Measurements from ENCODE around the gene SP2.

SP2 gene

DNA sequence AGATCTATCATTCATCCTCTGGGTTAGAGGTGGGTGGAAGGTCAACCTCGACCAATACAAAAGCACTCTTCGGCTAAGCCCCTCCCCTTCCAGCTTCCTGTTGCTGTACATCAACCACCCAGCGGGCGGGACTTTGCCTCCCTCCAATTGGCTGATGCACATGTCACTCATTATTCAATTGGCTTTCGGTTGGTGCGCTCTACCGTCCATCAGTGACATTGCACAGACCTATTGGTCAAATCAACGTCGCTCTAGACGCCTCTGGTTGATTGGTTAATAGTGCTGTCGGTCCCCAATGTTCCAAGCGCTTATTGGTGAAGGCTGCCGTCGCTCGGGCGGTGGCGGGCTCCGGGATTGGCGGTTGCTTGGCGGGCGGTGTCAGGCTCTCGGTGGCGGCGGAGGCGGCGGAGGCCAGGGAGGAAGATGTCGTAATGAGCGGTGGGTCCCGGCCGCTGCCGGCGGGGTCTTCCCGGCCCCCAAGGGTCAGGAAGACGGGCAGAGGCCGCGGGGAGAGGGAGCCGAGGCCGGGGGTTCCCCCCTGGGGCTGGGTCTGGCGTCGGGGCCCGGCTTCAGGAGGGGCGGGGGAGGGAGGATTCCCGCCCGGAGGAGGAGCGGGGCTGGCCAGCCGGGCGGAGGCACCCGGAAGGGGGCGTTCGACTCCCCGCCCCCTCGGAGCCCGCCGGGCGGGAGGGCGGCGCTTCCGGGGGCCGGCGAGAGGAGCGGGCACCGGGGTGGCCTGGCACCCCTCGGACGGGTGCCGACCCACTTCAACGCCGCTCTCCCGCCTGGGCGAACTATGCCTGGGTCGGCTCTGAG lies at the start of gene SP2:
Gene SP2 (plus strand): TSS at position 381 of the 816 bp plus-strand sequence. CDS start 51 bp downstream, at position 432.
- peaks cover 13% of the 10 kb centered on the region for H3K4me1 ChIP-seq (ENCODE audit: control insufficient read depth, insufficient read depth, low read length)
- H3K4me3 ChIP-seq (ENCODE audit: low read depth, low read length) = peak within 1 kb of the TSS; percentile 90
- peak within 1 kb of the TSS; percentile 90 for H3K9ac ChIP-seq (ENCODE audit: low read depth, low read length)
- no peaks in the 10 kb centered on the region for H3K9me3 ChIP-seq (ENCODE audit: control insufficient read depth, insufficient read depth, low read length)
- no peaks in the 10 kb centered on the region for H3K36me3 ChIP-seq (ENCODE audit: control insufficient read depth, insufficient read depth, low read length)
- H3K27me3 ChIP-seq (ENCODE audit: control insufficient read depth, insufficient read depth, low read length) = no peaks in the 10 kb centered on the region

DNA sequence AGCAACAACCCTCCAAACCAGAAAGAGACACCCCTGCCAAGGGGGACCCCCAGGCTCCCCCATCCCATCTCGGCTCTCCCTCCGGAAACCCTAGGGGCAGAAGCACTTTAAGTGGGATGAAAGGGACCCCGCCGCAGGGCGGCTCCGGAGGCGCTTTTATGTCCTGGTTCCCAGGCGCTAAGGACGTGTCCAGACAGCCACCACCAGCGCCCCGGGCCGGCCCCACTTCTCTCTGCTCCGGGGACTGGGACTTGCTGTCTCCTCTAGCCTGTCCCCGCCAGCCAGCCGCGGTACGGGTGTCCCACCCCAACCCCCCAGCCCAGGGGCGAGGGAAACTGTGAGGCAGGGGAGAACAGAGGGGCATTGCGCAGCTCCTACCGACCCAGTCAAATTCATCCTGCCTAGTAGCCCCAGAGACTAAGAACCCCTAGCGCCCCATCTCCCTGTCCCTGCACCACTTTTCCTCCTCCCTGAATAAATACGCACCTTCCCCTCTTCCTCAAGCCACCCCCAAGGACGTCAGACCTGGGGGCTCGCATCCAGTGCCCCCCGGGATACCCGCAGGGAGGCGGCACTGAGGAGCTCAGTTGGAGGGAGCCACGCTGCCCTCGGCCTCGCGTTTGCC lies 49.2 kb upstream of the SP2 start:
- H3K9ac ChIP-seq (ENCODE audit: low read depth, low read length) = no peak overlapping the region

DNA sequence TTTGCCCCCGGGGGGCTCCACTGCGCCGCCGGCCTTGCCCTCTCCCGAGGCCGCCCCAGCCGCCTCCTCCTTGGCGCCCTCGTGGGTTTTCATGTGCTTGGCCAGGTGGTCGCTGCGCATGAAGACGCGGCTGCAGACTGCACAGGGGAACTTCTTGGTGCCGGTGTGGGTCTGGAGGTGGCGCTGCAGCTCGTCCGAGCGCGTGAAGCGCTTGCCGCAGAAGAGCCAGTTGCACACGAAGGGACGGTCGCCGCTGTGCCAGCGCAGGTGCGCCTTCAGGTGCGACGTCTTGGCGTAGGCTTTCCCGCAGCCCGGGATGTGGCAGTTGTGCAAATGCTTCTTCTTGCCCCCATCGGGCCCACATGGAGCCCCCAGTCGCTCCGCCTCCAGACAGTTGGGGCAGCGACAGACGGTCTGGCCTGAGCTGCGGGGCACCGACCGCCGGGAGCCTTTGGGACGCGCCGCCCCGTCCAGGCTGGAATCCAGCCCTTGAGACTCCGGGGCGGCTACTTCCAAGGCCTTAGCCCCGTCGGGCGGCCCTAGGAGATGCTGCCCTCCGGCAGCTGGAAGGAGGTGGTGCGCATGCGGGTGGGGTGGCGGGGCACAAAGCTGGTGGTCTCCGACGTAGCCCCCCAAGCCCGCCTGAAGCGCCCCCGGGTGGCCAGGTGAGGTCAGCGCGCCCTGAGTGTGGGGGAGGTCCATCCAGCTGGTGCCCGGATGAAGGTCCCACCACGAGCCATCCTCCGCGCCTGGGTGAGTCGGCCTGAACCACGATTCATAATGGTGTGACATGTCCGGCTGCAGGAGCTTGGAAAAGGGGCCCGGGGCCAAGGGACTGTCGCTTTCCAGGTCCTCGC lies 48.5 kb upstream of the SP2 start:
- peaks cover 75% of the 10 kb centered on the region for H3K27me3 ChIP-seq (ENCODE audit: control insufficient read depth, insufficient read depth, low read length)
- H3K36me3 ChIP-seq (ENCODE audit: control insufficient read depth, insufficient read depth, low read length) = no peaks in the 10 kb centered on the region

More for the DNA sequence above, 49.2 kb upstream of the SP2 start:
- H3K36me3 ChIP-seq (ENCODE audit: control insufficient read depth, insufficient read depth, low read length) = no peaks in the 10 kb centered on the region
- peaks cover 67% of the 10 kb centered on the region for H3K27me3 ChIP-seq (ENCODE audit: control insufficient read depth, insufficient read depth, low read length)
- H3K4me1 ChIP-seq (ENCODE audit: control insufficient read depth, insufficient read depth, low read length) = peaks cover 16% of the 10 kb centered on the region
- no peaks in the 10 kb centered on the region for H3K9me3 ChIP-seq (ENCODE audit: control insufficient read depth, insufficient read depth, low read length)
- peak overlapping the region; percentile 61 for H3K4me3 ChIP-seq (ENCODE audit: low read depth, low read length)

DNA sequence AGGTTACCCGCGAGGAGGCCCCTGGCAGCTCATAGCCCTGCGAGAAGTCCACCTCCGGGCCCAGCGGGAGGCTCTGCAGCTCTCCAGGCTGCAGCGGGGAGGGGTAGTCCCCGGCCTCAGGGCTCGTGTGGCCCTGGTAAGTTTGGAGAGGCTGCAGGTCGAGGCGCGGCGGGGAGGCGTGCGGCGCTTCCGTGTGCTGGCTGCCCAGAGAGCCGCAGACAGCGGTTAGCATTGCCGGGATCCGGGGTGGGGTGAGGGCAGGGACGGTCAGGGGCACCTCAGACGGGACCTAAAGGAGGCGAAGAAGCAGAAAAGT lies 47.9 kb upstream of the SP2 start:
- peaks cover 81% of the 10 kb centered on the region for H3K27me3 ChIP-seq (ENCODE audit: control insufficient read depth, insufficient read depth, low read length)
- peak overlapping the region; percentile 61 for H3K4me3 ChIP-seq (ENCODE audit: low read depth, low read length)
- H3K9me3 ChIP-seq (ENCODE audit: control insufficient read depth, insufficient read depth, low read length) = no peaks in the 10 kb centered on the region
- peaks cover 20% of the 10 kb centered on the region for H3K4me1 ChIP-seq (ENCODE audit: control insufficient read depth, insufficient read depth, low read length)
- H3K36me3 ChIP-seq (ENCODE audit: control insufficient read depth, insufficient read depth, low read length) = no peaks in the 10 kb centered on the region
- no peak overlapping the region for H3K9ac ChIP-seq (ENCODE audit: low read depth, low read length)

More for the DNA sequence above, 48.5 kb upstream of the SP2 start:
- H3K9me3 ChIP-seq (ENCODE audit: control insufficient read depth, insufficient read depth, low read length) = no peaks in the 10 kb centered on the region
- peak overlapping the region; percentile 61 for H3K4me3 ChIP-seq (ENCODE audit: low read depth, low read length)
- H3K9ac ChIP-seq (ENCODE audit: low read depth, low read length) = no peak overlapping the region
- H3K4me1 ChIP-seq (ENCODE audit: control insufficient read depth, insufficient read depth, low read length) = peaks cover 20% of the 10 kb centered on the region

DNA sequence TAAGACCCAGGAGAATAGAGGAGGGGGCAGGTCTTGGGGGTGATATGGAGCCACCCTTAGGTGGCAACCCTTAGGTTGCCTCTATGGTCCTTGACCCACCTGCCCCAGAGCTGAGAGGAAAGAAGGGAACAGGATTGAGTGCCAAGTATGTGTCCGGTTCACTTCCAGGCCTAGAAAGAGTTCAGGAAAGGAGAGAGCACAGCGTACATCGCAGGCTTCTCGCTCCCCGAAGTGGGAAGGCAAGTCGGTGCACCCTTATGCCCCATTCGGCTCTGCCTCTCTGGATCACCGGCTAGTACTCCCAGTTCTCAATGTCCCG lies 45.7 kb upstream of the SP2 start:
- Histone ChIP-seq H3K9me3 (ENCODE audit: control insufficient read depth, insufficient read depth, low read length) (no peaks in the 10 kb centered on the region), H3K4me1 (ENCODE audit: control insufficient read depth, insufficient read depth, low read length) (peaks cover 16% of the 10 kb centered on the region), H3K9ac (ENCODE audit: low read depth, low read length) (no peak overlapping the region), H3K27me3 (ENCODE audit: control insufficient read depth, insufficient read depth, low read length) (peaks cover 90% of the 10 kb centered on the region), H3K36me3 (ENCODE audit: control insufficient read depth, insufficient read depth, low read length) (no peaks in the 10 kb centered on the region), H3K4me3 (ENCODE audit: low read depth, low read length) (peak overlapping the region; percentile 63)

DNA sequence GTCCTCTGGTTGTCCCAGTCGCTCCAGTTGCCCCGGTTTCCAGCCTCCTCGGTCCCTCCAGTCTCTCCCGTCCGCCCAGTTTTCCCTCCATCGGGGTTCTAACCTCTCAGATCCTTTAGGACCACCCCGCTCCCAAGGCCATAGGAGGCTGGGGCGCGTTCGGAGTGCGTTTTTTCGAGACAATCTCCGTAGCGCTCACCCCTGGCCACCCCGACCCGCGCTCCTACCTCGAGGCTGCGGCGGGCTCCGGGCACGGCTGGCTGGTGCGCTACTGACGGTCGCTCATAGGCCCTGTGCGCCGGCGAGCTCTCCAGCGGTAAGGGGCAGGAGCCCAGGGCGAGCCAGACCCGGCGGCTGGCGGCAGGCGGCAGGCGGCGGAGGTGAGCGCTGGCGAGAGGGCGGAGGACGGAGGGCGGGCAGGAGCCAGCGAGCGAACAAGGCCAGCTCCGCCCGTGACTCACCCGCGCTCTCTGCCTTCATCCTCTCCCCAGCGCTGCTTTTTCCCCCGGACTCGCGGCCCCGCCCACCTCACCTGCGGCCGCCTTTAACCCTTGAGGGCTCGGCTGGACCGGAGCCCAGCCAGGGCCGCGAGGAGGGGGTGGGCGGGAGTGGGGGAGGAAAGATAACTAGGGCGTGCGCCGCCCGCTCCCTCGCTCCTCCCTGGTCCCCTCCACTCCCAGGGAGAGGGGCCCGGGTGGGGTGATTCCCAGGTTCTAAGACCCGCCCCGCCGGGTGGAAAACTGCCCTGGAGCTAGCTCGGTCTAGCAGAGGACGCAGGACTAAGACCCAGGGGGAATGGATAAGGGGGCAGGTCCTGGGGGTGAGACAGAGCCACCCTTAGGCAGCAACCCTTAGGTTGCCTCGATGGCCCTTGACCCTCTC lies 45.1 kb upstream of the SP2 start, which contains the start of gene SP6:
Gene SP6 (minus strand): TSS at position 472 of the 882 bp plus-strand sequence. CDS start 2,734 bp downstream, outside the sequence.
- Histone ChIP-seq H3K4me1 (ENCODE audit: control insufficient read depth, insufficient read depth, low read length) (peaks cover 16% of the 10 kb centered on the region), H3K9ac (ENCODE audit: low read depth, low read length) (no peak within 1 kb of the TSS), H3K9me3 (ENCODE audit: control insufficient read depth, insufficient read depth, low read length) (no peaks in the 10 kb centered on the region), H3K27me3 (ENCODE audit: control insufficient read depth, insufficient read depth, low read length) (peaks cover 90% of the 10 kb centered on the region), H3K4me3 (ENCODE audit: low read depth, low read length) (peak within 1 kb of the TSS; percentile 63), H3K36me3 (ENCODE audit: control insufficient read depth, insufficient read depth, low read length) (no peaks in the 10 kb centered on the region)

DNA sequence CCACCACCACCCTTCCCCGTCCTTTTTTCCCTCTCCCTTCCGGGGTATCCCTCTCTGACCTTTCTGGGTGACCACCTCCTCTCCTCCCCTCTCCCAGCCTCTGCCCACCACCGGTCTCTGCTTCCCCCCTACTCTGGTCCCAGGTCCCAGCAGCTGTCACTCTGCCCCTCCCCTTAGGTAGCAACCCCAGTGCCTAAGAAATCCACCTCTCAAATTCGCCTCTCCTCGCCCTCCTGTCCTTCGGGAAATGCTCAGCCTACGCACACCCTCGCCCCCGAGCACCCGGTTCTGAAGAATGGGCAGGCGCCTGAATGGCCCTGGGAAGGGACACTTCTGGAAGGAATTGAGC lies 44.3 kb upstream of the SP2 start:
- Histone ChIP-seq H3K9me3 (ENCODE audit: control insufficient read depth, insufficient read depth, low read length) (no peaks in the 10 kb centered on the region), H3K36me3 (ENCODE audit: control insufficient read depth, insufficient read depth, low read length) (no peaks in the 10 kb centered on the region), H3K4me3 (ENCODE audit: low read depth, low read length) (peak overlapping the region; percentile 63), H3K27me3 (ENCODE audit: control insufficient read depth, insufficient read depth, low read length) (peaks cover 90% of the 10 kb centered on the region), H3K9ac (ENCODE audit: low read depth, low read length) (no peak overlapping the region), H3K4me1 (ENCODE audit: control insufficient read depth, insufficient read depth, low read length) (peaks cover 15% of the 10 kb centered on the region)

DNA sequence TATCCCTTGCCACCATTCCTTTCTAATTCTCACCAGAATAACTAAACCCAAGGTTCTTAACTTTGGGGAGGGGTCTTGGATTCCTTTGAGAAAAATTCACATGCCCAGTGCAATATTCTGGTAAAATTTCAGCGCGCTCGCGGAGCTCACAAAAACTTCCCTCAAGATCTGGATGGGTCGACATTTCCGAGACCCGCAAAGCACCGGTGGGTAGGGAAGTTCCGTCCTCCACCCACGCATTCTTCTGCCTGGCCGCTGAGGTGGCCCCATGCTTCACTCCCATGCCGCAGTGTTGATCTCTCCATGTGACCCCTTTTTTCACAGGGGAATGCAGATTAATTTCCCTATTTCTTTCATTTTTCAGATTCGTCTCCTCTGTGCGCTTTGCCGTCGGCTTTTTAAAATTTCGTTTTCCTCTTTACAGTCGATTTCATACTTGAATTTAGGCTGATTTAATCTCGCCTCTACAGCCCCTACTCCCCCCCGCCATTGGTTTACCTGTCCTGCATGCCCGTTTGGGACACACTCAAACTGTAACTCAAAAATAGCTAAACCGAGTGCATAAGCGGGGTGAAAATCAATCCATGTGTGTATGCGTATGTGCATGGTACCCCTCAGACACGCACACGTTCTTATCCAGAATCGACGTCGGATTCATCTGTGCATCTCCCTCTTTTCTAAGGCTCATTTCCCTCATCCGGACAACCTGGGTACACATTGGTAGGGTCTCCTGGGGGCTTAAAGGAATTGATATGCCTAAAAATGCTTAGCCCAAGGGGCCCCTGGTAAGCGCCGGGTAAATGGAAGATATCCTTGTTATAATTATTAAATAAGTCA lies 43.7 kb upstream of the SP2 start:
- H3K4me3 ChIP-seq (ENCODE audit: low read depth, low read length) = peak overlapping the region; percentile 63
- no peaks in the 10 kb centered on the region for H3K9me3 ChIP-seq (ENCODE audit: control insufficient read depth, insufficient read depth, low read length)
- no peak overlapping the region for H3K9ac ChIP-seq (ENCODE audit: low read depth, low read length)
- H3K36me3 ChIP-seq (ENCODE audit: control insufficient read depth, insufficient read depth, low read length) = no peaks in the 10 kb centered on the region
- peaks cover 90% of the 10 kb centered on the region for H3K27me3 ChIP-seq (ENCODE audit: control insufficient read depth, insufficient read depth, low read length)
- peaks cover 15% of the 10 kb centered on the region for H3K4me1 ChIP-seq (ENCODE audit: control insufficient read depth, insufficient read depth, low read length)

DNA sequence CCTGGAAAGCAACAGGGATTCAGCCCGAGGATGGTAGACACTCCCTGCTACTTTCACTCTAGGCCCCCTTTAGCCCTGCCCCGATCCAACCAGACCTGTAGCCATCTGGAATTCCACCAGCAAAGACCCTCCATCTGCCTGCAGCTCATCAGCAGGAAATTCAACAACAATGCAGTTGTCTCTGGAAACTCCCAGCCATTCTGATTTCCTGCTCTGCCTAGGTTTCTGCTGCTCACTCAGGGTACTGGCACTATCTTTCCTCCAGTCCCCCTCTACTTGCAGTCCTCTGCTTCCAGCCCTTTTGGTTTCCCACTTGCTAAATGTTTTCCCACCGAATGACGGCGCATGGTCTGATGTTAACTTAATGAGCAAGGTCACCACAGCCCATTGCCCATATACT lies 42.4 kb upstream of the SP2 start:
- peaks cover 11% of the 10 kb centered on the region for H3K4me1 ChIP-seq (ENCODE audit: control insufficient read depth, insufficient read depth, low read length)
- H3K4me3 ChIP-seq (ENCODE audit: low read depth, low read length) = no peak overlapping the region
- H3K9me3 ChIP-seq (ENCODE audit: control insufficient read depth, insufficient read depth, low read length) = no peaks in the 10 kb centered on the region
- H3K9ac ChIP-seq (ENCODE audit: low read depth, low read length) = no peak overlapping the region
- peaks cover 84% of the 10 kb centered on the region for H3K27me3 ChIP-seq (ENCODE audit: control insufficient read depth, insufficient read depth, low read length)
- H3K36me3 ChIP-seq (ENCODE audit: control insufficient read depth, insufficient read depth, low read length) = no peaks in the 10 kb centered on the region

DNA sequence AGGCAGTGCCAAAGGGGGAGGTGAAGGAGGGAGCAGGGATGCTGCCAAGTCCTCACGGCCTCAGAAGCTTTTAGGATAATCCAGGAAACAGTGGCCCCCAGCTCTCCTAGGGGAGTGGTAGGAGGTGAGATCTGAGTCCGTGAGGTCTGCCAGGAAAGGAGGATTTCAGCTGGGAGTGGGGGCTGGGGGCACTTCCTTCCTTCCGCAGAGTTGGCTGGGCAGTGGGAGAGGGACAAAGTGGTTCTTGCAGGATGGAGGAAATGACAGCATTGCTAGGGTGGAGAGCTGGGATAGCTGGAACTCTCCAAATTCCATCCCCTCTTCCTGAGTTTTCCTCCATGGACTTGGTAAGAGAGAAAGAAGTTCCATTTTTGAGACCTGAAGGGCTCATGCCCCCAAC lies 40.3 kb upstream of the SP2 start:
- Histone ChIP-seq H3K9ac (ENCODE audit: low read depth, low read length) (no peak overlapping the region), H3K27me3 (ENCODE audit: control insufficient read depth, insufficient read depth, low read length) (peaks cover 80% of the 10 kb centered on the region), H3K36me3 (ENCODE audit: control insufficient read depth, insufficient read depth, low read length) (no peaks in the 10 kb centered on the region), H3K4me3 (ENCODE audit: low read depth, low read length) (no peak overlapping the region), H3K9me3 (ENCODE audit: control insufficient read depth, insufficient read depth, low read length) (no peaks in the 10 kb centered on the region), H3K4me1 (ENCODE audit: control insufficient read depth, insufficient read depth, low read length) (peaks cover 4% of the 10 kb centered on the region)
